OCI-LY3 (cell line): ENCODE results near the gene MOGAT2.

ENCODE experiments used
- CTCF ChIP-seq: fragments of 200-600, 300-600 bp; sonication (generic); IDR thresholded peaks from 2 replicates; pipeline ENCODE4 v1.5.1; 2014; ENCODE audit warnings: antibody characterized with exemption, low read length, low read depth
- EZH2phosphoT487 ChIP-seq: fragments of 200-600 bp; shearing (Covaris generic); IDR thresholded peaks from 2 replicates; pipeline ENCODE4 v1.6.1; 2018; ENCODE audit warnings: antibody characterized with exemption, mixed run types, low read depth

GRCh38 chr11:75767793-75768111 lies 50.1 kb downstream of the MOGAT2 start:
- TF ChIP-seq CTCF (no peak), EZH2phosphoT487 (no peak)
